HUES6 (cell line): ENCODE measurements around the gene HNRNPLL.

ENCODE experiments used
- H3K27ac ChIP-seq: 2 replicates; pipeline ENCODE4 v1.7.0; 2013; ENCODE audit warnings: low read depth, mild to moderate bottlenecking, low read length, inconsistent platforms
- H3K27me3 ChIP-seq: 2 replicates; pipeline ENCODE4 v1.6.1; 2013; ENCODE audit warnings: low read length; ENCODE audit not compliant: control insufficient read depth, insufficient read depth
- H3K36me3 ChIP-seq: 2 replicates; pipeline ENCODE4 v1.6.1; 2013; ENCODE audit warnings: low read length; ENCODE audit not compliant: control insufficient read depth, insufficient read depth
- H3K4me1 ChIP-seq: 2 replicates; pipeline ENCODE4 v1.6.1; 2013; ENCODE audit warnings: low read length; ENCODE audit not compliant: control insufficient read depth, insufficient read depth
- H3K4me3 ChIP-seq: 2 replicates; pipeline ENCODE4 v1.5.1; 2013; ENCODE audit warnings: low read depth, low read length
- H3K9ac ChIP-seq: one replicate; pipeline ENCODE4 v1.6.1; 2013; ENCODE audit warnings: mild to moderate bottlenecking, low read length
- H3K9me3 ChIP-seq: 2 replicates; pipeline ENCODE4 v1.6.1; 2013; ENCODE audit warnings: low read depth, low read length; ENCODE audit not compliant: control insufficient read depth, insufficient read depth

HNRNPLL gene

GRCh38 chr2:38535744-38536506 is 66.8 kb downstream of the HNRNPLL start:
- H3K4me3 ChIP-seq = peak overlapping the region; percentile 78
- H3K27ac ChIP-seq = no peak overlapping the region
- H3K36me3 ChIP-seq = no peaks in the 10 kb centered on the region
- no peaks in the 10 kb centered on the region for H3K9me3 ChIP-seq
- peak overlapping the region; percentile 57 for H3K9ac ChIP-seq
- H3K4me1 ChIP-seq = peaks cover 35% of the 10 kb centered on the region; the same call in 1 of the 2 replicates
- peaks cover 14% of the 10 kb centered on the region for H3K27me3 ChIP-seq

- no peak overlapping the region for H3K27ac ChIP-seq
- H3K27me3 ChIP-seq = peaks cover 14% of the 10 kb centered on the region
- no peaks in the 10 kb centered on the region for H3K9me3 ChIP-seq
- no peak overlapping the region for H3K9ac ChIP-seq
- no peaks in the 10 kb centered on the region for H3K36me3 ChIP-seq
- H3K4me1 ChIP-seq = peaks cover 30% of the 10 kb centered on the region; the same call in 1 of the 2 replicates
- peak overlapping the region; percentile 78; the same call in 1 of the 2 replicates for H3K4me3 ChIP-seq
These were observed 67.4 kb downstream of the HNRNPLL start for GRCh38 chr2:38535404-38535743.

- no peak overlapping the region for H3K4me3 ChIP-seq
- no peaks in the 10 kb centered on the region for H3K36me3 ChIP-seq
- peaks cover 14% of the 10 kb centered on the region for H3K27me3 ChIP-seq
- no peaks in the 10 kb centered on the region for H3K9me3 ChIP-seq
- no peak overlapping the region for H3K27ac ChIP-seq
- no peak overlapping the region for H3K9ac ChIP-seq
- peaks cover 29% of the 10 kb centered on the region; the same call in 1 of the 2 replicates for H3K4me1 ChIP-seq
These were observed 67.9 kb downstream of the HNRNPLL start for GRCh38 chr2:38534746-38535403.

- H3K4me1 ChIP-seq = peaks cover 25% of the 10 kb centered on the region; the same call in 1 of the 2 replicates
- H3K9me3 ChIP-seq = no peaks in the 10 kb centered on the region
- no peak overlapping the region for H3K27ac ChIP-seq
- H3K9ac ChIP-seq = no peak overlapping the region
- no peaks in the 10 kb centered on the region for H3K36me3 ChIP-seq
- H3K4me3 ChIP-seq = no peak overlapping the region
- peaks cover 14% of the 10 kb centered on the region for H3K27me3 ChIP-seq
These were observed 68.8 kb downstream of the HNRNPLL start for GRCh38 chr2:38533757-38534545.

- Histone ChIP-seq H3K27ac (no peak overlapping the region), H3K9ac (no peak overlapping the region), H3K27me3 (peaks cover 14% of the 10 kb centered on the region)
These were observed 69.5 kb downstream of the HNRNPLL start for GRCh38 chr2:38533180-38533579.

GRCh38 chr2:38532366-38532765 is 70.4 kb downstream of the HNRNPLL start:
- Histone ChIP-seq H3K4me1 (peaks cover 24% of the 10 kb centered on the region; the same call in 1 of the 2 replicates), H3K9me3 (no peaks in the 10 kb centered on the region), H3K36me3 (no peaks in the 10 kb centered on the region), H3K27me3 (peaks cover 14% of the 10 kb centered on the region), H3K27ac (no peak overlapping the region), H3K9ac (no peak overlapping the region), H3K4me3 (no peak overlapping the region)

More at GRCh38 chr2:38533180-38533579, 69.5 kb downstream of the HNRNPLL start:
- no peaks in the 10 kb centered on the region for H3K36me3 ChIP-seq
- no peak overlapping the region for H3K4me3 ChIP-seq
- H3K4me1 ChIP-seq = peaks cover 25% of the 10 kb centered on the region; the same call in 1 of the 2 replicates
- no peaks in the 10 kb centered on the region for H3K9me3 ChIP-seq

- Histone ChIP-seq H3K9ac (no peak overlapping the region), H3K4me3 (no peak overlapping the region), H3K27me3 (no peaks in the 10 kb centered on the region; the same call in 1 of the 2 replicates), H3K4me1 (peaks cover 19% of the 10 kb centered on the region; the same call in 1 of the 2 replicates), H3K9me3 (no peaks in the 10 kb centered on the region), H3K27ac (no peak overlapping the region), H3K36me3 (no peaks in the 10 kb centered on the region)
These were observed 73.5 kb downstream of the HNRNPLL start for GRCh38 chr2:38529208-38529607.

- H3K9me3 ChIP-seq = no peaks in the 10 kb centered on the region
- no peaks in the 10 kb centered on the region; the same call in 1 of the 2 replicates for H3K27me3 ChIP-seq
- no peak overlapping the region for H3K9ac ChIP-seq
- H3K4me3 ChIP-seq = no peak overlapping the region
- H3K36me3 ChIP-seq = no peaks in the 10 kb centered on the region
- H3K4me1 ChIP-seq = peaks cover 16% of the 10 kb centered on the region
- no peak overlapping the region for H3K27ac ChIP-seq
These were observed 74.2 kb downstream of the HNRNPLL start for GRCh38 chr2:38528534-38528933.

GRCh38 chr2:38528008-38528442 is 74.7 kb downstream of the HNRNPLL start:
- Histone ChIP-seq H3K9ac (no peak overlapping the region), H3K4me3 (peak overlapping the region; percentile 55), H3K27ac (no peak overlapping the region), H3K27me3 (no peaks in the 10 kb centered on the region), H3K4me1 (peaks cover 16% of the 10 kb centered on the region), H3K36me3 (no peaks in the 10 kb centered on the region), H3K9me3 (no peaks in the 10 kb centered on the region)

GRCh38 chr2:38527338-38528007 is 75.3 kb downstream of the HNRNPLL start:
- Histone ChIP-seq H3K27ac (no peak overlapping the region), H3K4me3 (peak overlapping the region; percentile 55), H3K36me3 (no peaks in the 10 kb centered on the region)

More at GRCh38 chr2:38527338-38528007, 75.3 kb downstream of the HNRNPLL start:
- H3K4me1 ChIP-seq = peaks cover 20% of the 10 kb centered on the region
- H3K27me3 ChIP-seq = no peaks in the 10 kb centered on the region
- no peak overlapping the region for H3K9ac ChIP-seq
- no peaks in the 10 kb centered on the region for H3K9me3 ChIP-seq
